ENCODE data around the gene HIF1AN.

The HIF1AN gene

GRCh38 chr10:100562008-100562672 is 26.4 kb downstream of the HIF1AN start:
- ATAC-seq (ENCODE audit: insufficient read depth, low read depth) (peak; percentile 80), DNase-seq (peak; percentile 76)
- peaks cover 11% of the 10 kb centered on the region; the same call in 1 of the 2 replicates for H4K20me1 ChIP-seq (ENCODE audit: insufficient read depth, low read length)
- H3K4me2 ChIP-seq (ENCODE audit: insufficient read depth, low read length): no peak overlapping the region
- H3K4me3 ChIP-seq (ENCODE audit: low read depth in 1 of 2, low read length in 2 of 2): no peak overlapping the region
- H3K27me3 ChIP-seq (ENCODE audit: insufficient read depth, low read length, poor library complexity): no peaks in the 10 kb centered on the region
- no peaks in the 10 kb centered on the region for H3K9me3 ChIP-seq (ENCODE audit: insufficient read depth, low read length, severe bottlenecking)
- H2AFZ ChIP-seq (ENCODE audit: low read depth, low read length): no peak overlapping the region
- no peaks in the 10 kb centered on the region for H3K79me2 ChIP-seq (ENCODE audit: insufficient read depth, low read length)
- no peak overlapping the region for H3K27ac ChIP-seq (ENCODE audit: low read length)
- H3K9ac ChIP-seq (ENCODE audit: low read depth, low read length): no peak overlapping the region
- TF ChIP-seq EZH2 (IDR thresholded peaks at IDR 0.05; ENCODE audit: borderline replicate concordance, low read depth, low read length, severe bottlenecking) (no peak), CTCF (IDR thresholded peaks at IDR 0.05; ENCODE audit: borderline replicate concordance, extremely low read depth, low read length, poor library complexity, severe bottlenecking) (peak; percentile 79)
- no peaks in the 10 kb centered on the region for H3K4me1 ChIP-seq (ENCODE audit: insufficient read depth, low read length)
- no peaks in the 10 kb centered on the region for H3K36me3 ChIP-seq (ENCODE audit: insufficient read depth, low read length)

DNA sequence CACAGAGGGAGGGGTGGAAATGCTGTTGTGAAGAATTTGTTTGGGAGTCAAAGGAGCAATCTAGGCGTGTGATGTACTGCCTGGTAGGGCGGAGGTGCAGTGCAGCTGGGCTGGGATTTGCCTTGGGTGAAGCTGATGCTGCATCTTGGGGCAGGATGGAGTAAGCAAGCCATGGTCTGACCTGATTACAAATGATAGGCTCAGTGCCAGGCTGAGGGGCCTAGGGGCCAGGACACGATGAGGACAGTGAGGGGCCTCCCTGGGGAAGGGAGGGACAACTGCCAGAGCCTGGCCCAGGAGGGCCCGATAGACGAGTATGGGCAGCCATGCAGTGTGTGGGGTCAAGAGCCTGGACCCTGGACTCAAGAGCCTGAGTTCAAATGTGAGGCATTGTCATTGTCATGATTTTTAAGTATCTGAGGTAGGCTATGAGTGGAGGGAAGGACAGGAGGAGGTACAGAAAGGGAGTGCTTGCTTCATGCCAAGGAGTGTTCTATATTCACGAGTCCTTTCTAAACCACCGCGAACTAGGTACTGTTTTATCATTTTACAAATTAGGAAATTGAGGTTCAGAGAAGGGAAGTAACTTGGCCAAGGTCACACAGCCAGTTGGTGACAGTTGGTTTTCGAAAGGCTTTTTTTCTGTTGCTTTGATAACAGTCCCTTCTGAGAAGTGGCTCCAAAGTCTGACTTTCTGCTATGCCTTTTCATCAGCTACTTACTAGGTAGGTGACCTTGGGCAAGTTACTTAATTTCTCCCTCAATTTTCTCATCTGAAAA is 29.7 kb downstream of the HIF1AN start:
- DNase-seq: no peak
- H3K27me3 ChIP-seq (ENCODE audit: insufficient read depth, low read length, poor library complexity): no peaks in the 10 kb centered on the region
- no peak overlapping the region for H3K4me3 ChIP-seq (ENCODE audit: low read depth in 1 of 2, low read length in 2 of 2)
- no peaks in the 10 kb centered on the region for H3K79me2 ChIP-seq (ENCODE audit: insufficient read depth, low read length)
- no peaks in the 10 kb centered on the region for H3K4me1 ChIP-seq (ENCODE audit: insufficient read depth, low read length)
- H3K36me3 ChIP-seq (ENCODE audit: insufficient read depth, low read length): no peaks in the 10 kb centered on the region
- no peak overlapping the region for H3K4me2 ChIP-seq (ENCODE audit: insufficient read depth, low read length)
- H3K9me3 ChIP-seq (ENCODE audit: insufficient read depth, low read length, severe bottlenecking): no peaks in the 10 kb centered on the region
- H2AFZ ChIP-seq (ENCODE audit: low read depth, low read length): no peak overlapping the region
- H4K20me1 ChIP-seq (ENCODE audit: insufficient read depth, low read length): peaks cover 3% of the 10 kb centered on the region; the same call in 1 of the 2 replicates
- ATAC-seq (ENCODE audit: insufficient read depth, low read depth): no peak
- no peak overlapping the region for H3K9ac ChIP-seq (ENCODE audit: low read depth, low read length)
- TF ChIP-seq EZH2 (IDR thresholded peaks at IDR 0.05; ENCODE audit: borderline replicate concordance, low read depth, low read length, severe bottlenecking): no peak
- TF ChIP-seq CTCF (IDR thresholded peaks at IDR 0.05; ENCODE audit: borderline replicate concordance, extremely low read depth, low read length, poor library complexity, severe bottlenecking): no peak
- H3K27ac ChIP-seq (ENCODE audit: low read length): no peak overlapping the region

GRCh38 chr10:100566561-100566960 is 30.8 kb downstream of the HIF1AN start:
- no peak for ATAC-seq (ENCODE audit: insufficient read depth, low read depth)
- H3K27ac ChIP-seq (ENCODE audit: low read length): no peak overlapping the region
- no peak overlapping the region for H2AFZ ChIP-seq (ENCODE audit: low read depth, low read length)
- no peaks in the 10 kb centered on the region for H3K4me1 ChIP-seq (ENCODE audit: insufficient read depth, low read length)
- H4K20me1 ChIP-seq (ENCODE audit: insufficient read depth, low read length): peaks cover 2% of the 10 kb centered on the region; the same call in 1 of the 2 replicates
- TF ChIP-seq CTCF (IDR thresholded peaks at IDR 0.05; ENCODE audit: borderline replicate concordance, extremely low read depth, low read length, poor library complexity, severe bottlenecking): no peak
- TF ChIP-seq EZH2 (IDR thresholded peaks at IDR 0.05; ENCODE audit: borderline replicate concordance, low read depth, low read length, severe bottlenecking): no peak
- no peak overlapping the region for H3K4me3 ChIP-seq (ENCODE audit: low read depth in 1 of 2, low read length in 2 of 2)
- no peak overlapping the region for H3K4me2 ChIP-seq (ENCODE audit: insufficient read depth, low read length)
- no peak overlapping the region for H3K9ac ChIP-seq (ENCODE audit: low read depth, low read length)
- H3K9me3 ChIP-seq (ENCODE audit: insufficient read depth, low read length, severe bottlenecking): no peaks in the 10 kb centered on the region
- no peaks in the 10 kb centered on the region for H3K27me3 ChIP-seq (ENCODE audit: insufficient read depth, low read length, poor library complexity)
- H3K36me3 ChIP-seq (ENCODE audit: insufficient read depth, low read length): no peaks in the 10 kb centered on the region
- no peak for DNase-seq
- no peaks in the 10 kb centered on the region for H3K79me2 ChIP-seq (ENCODE audit: insufficient read depth, low read length)

All from DND-41 (cell line).